Ureter (tissue), 1 donor: ENCODE results near the gene TNFRSF25. TPM values are rescaled to one million over a fixed set of nuclear protein-coding genes. Genes with fewer than 3 reads are reported as not detected.
"Not testable (repeated sequence)": the region's sequence is repeated elsewhere in the genome, so short reads cannot be mapped to it uniquely, and the experiment has no call there.

Experiments used
- DNase-seq: peaks from one replicate; pipeline ENCODE4 v3.0.0-alpha.2; 2020; ENCODE audit warnings: low spot score
- total RNA-seq: library from RNA; stranded (reverse); gene quantifications from one replicate; pipeline ENCODE4 v1.2.4, GENCODE V29; 2023
- donor health status: DM: yes; HTN: yes; CAD: no.

TNFRSF25 gene
- total RNA-seq, 1 donor from 2014 or later, result 17.1 TPM

- DNase-seq, result no peak
These were observed 35.4 kb upstream of the TNFRSF25 start for GRCh38 chr1:6501279-6501813.

GRCh38 chr1:6500544-6501278 is 34.7 kb upstream of the TNFRSF25 start:
- no peak for DNase-seq

DNA sequence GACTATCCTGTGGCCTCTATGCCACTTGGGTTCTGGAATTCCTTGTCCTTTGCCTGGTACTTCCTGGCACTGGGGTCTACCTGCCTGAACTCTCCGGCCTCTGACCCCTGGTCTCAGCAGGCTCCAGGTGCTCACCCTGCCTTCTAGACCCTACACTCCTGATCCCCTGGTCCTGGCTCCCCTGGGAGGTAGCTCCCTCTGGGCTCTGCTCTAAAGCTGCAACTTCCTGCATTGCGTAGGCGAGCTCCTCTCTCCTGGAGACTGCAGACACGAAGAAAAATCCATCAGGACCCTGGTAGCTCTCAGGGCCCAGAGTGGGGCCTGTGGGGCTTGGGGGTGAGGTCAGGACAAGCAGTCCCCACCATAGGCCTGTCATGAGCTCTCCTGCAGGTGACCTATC is 33.3 kb upstream of the TNFRSF25 start:
- DNase-seq, result no peak

DNA sequence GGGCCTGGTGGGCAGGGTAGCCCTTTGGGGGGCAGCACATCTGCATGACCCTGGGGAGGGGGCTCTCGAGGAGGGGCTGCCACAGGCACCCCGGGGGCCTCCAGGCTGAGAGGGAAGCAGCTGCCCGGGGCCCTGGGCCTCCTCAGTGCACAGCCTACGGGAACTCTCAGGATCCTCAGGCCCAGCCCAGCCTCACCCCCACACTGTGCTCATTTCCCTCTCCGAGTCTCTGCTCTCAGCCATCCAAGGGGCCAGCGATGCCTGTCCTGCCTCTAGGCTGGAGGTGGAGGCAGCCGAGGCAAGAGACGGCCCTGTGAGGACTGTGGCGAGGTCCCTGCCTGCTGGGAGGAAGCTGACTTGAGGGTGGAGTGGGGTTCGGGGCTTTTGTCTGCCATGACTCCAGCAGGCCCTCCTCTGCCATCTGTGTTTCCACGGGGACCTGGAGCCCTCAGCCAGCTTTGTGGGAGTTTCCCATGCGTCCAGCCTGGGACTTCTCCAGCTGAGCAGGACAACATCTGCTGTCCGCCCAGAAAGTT is 32.7 kb upstream of the TNFRSF25 start:
- no peak for DNase-seq

DNA sequence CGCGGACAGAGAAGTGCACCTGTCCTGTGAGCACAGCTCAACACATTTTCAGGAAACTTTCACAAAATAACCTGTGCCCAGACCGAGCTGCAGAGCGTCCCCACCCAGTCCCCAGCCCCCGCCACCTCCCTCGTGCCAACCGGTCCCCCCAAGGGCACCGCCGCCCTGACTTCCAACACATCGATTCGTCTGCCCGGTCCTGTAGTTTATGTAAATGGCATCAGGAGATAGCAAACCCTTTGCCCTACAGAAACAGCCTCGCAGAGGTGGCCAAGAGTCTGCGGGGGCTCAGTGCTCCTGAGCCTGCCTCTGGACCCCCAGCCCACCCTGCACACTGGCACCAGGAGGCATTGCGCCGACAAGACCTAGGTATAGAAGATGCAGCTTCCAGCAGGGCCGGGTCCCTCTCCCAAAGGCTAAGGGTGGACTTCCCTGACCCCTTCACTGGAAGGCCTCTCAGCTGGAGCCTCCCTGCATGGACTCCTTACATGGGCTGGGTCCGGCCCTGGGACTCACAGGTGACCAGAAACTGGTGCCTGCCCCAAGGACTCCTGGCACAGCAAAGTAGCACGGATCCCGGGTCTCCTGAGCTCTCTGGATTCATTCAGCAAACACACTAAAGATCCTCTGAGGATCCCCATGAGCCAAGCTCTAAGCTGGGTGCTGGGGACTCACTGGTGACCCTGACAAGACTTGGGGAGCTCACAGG is 32.0 kb upstream of the TNFRSF25 start:
- no peak for DNase-seq

DNA sequence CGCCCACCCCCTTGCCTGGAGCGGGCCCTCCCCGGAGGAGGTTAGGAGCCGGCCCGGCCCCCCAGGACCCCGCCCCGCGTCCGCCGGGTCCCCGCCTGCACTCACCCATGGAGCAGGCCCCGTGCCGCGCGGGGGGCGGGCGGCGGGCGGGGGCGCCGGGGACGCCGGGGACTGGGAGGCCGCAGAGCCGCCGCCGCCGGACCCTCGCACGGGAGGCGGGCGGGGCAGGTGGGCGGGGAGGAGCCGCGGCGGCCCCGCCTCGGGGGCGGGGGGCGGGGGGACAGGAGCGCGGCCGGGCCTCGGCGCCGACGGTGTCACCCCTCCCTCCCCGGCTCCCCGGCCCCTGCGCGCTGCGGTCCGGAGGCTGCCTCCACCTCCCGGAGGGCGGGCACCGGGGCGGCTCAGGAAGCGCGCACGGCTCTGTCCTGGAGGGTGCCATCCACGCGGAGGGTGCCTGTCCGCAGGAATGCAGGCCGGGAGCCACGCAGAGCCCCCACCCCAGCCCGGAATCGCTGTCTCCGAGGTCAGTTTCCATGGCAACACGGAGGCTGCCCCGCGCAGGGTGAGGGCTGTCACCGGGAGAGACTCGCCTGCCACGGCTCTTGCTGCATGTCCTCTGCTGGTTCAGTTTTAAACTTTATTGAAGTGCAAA is 31.4 kb upstream of the TNFRSF25 start:
- no peak for DNase-seq

- DNase-seq, result no peak
These were observed 30.9 kb upstream of the TNFRSF25 start for GRCh38 chr1:6496890-6497214.

DNA sequence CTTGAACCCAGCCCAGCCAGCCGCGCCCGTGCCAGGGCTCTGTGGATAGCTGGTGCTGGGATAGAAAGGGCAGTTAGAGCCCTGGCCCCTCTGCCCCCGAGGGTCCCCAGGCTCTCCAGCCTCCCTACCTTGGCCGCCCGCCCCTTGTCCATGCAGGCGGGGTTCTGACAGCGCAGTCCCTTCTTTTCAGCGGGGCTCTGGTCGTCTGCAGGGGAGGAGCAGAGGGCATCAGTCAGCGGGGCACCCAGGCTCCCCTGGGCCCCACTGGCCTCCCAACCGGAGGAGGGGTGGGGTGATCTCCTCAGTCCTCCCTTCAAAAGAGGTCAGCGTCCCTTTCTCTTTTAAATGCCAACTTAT is 30.4 kb upstream of the TNFRSF25 start:
- no peak for DNase-seq

DNA sequence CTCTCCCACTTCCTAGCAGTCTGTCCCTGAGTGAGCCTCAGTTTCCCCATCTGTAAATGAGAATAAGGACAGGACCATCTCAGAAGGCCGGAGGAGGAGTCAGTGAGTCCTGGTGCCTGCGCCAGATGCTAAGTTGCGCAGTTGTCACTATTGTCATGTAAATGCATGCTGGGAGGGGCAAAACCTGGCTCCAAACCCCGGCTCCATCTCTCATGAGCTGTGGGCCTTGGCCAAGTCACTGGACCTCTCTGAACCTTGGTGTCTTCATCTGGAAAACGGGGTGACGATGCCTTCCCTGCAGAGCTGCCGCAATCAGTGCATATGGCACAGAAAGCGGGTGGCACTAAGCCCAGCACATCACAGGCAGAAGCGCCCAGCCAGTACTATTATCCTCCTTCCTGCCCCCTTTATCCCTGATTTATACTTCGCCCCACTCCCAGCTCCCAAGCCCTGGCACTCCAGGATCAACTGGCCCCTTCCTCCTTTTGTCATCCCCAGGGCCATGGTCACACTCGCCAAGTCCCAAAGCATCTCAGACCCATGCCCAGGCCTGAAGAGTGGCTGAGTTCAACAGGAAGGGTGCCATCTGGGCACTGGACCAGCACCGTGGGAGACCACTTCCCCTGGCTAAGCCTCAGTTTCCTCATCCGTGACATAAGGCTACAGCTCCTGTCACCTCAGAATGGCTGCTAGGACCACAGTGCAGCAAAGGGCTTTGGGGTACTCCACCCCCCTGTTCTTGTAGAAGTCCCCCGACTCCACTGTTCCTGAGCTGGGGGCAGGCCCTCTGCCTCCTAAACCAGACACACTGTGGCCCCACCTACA is 29.8 kb upstream of the TNFRSF25 start:
- DNase-seq, result no peak

- no peak for DNase-seq
These were observed 29.1 kb upstream of the TNFRSF25 start for GRCh38 chr1:6495041-6495441.

DNA sequence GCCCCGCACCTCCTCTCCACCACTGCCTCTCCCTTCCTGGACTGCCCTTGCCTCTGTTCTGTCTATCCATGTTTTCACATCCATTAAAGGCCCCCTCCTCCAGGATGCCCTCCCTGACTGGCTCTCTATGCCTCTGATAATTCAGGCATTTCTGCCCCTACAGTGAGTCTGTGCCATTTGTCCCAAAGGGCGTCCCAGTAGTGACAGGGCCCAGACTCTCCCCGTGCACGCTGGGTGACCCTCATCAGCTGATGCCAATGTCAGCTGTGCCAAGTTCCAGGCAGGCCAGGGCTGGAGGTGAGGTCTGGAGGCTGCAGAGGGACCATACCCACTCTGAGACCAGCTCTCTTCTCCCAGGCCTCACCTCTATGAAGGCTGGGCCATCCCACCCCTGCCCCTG is 28.7 kb upstream of the TNFRSF25 start:
- no peak for DNase-seq

- not testable (repeated sequence) for DNase-seq
These were observed 27.9 kb upstream of the TNFRSF25 start for GRCh38 chr1:6493834-6494223.

DNA sequence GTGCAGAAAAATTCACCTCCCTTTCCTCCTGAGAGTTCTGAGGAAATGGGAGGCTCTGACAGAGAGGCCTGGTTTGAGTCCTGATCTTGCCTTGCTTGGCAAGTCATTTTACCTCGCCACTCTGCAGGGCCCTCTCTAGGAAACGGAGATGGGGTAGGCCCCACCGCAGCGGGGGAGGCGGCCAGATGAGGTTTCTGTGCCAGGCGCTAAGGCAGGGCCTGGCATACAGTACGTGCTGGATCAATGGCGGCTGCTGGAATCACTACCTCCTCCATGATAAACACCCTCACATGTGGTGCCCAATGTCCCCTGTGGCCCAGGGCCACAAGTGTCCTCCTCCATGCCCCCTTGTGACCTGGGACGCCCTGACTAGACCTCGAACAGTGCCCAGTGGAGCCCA is 26.0 kb upstream of the TNFRSF25 start:
- no peak for DNase-seq

DNA sequence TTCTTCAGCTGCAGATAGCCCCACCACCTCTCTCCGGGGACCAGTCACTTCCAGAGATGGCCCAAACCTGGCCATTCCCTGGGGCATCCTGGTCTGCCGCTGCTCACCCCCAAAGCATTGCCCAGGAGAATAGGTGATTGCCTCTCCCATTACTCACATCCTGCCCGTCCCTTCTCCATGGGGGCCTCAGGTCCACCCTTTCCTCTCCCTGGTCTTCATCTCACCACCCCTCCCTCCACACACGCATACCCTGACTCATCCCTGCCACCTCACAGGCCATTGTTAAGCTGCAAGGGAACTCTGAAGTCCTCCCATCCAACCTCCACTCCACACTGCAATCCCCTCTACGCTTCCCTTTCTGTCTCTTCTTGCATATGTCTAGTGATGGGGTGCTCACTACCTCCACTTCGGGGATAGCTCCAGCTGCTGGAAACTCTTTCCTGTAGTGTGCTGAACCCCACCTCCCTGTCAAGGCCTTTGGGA is 25.5 kb upstream of the TNFRSF25 start, which contains the start of gene PLEKHG5:
Gene PLEKHG5 (minus strand): TSS at position 188 of the 483 bp plus-strand sequence. CDS start 14,096 bp downstream, outside the sequence.
- DNase-seq, result no peak

DNA sequence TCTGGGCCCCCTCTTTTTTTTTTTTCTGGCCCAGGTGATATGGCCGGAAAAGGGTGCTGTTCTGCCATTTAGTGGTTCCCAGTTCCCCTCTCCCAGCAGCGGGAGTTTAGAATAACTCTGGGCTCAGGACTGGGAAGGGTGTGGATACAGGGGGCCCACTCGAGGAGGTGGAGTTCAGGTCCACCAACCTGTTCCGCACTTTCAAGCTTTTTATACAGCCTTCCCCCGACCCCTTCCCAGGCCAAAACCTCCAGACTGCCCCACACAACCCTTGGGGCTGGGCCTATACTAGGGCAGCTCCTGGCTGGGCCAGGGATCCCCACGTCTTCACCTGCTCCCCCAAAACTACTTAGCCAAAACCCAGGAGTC is 25.1 kb upstream of the TNFRSF25 start:
- DNase-seq, result no peak

- peak; percentile 72 for DNase-seq
These were observed 24.5 kb upstream of the TNFRSF25 start for GRCh38 chr1:6490181-6491080.

DNA sequence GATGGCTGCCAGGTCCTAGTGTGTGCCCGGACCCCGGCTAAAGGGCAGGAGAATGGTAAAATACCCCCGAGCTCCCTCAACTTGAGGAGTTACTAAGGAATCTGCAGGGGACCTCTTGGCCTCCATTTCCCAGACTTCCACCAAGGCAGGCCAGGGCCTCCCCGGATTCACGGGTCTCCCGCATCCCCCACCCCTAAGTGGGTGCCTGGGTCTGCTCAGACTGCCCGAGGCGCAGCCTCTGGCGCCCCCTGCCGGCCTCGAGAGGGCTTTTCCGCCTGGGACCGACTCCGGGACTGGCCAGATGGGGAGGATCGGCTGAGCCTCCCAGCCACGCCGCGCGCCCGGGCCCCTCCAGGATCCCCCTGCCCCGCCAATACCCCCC is 23.8 kb upstream of the TNFRSF25 start:
- DNase-seq, result peak; percentile 67

- no peak for DNase-seq
These were observed 23.4 kb upstream of the TNFRSF25 start for GRCh38 chr1:6489383-6489765.

DNA sequence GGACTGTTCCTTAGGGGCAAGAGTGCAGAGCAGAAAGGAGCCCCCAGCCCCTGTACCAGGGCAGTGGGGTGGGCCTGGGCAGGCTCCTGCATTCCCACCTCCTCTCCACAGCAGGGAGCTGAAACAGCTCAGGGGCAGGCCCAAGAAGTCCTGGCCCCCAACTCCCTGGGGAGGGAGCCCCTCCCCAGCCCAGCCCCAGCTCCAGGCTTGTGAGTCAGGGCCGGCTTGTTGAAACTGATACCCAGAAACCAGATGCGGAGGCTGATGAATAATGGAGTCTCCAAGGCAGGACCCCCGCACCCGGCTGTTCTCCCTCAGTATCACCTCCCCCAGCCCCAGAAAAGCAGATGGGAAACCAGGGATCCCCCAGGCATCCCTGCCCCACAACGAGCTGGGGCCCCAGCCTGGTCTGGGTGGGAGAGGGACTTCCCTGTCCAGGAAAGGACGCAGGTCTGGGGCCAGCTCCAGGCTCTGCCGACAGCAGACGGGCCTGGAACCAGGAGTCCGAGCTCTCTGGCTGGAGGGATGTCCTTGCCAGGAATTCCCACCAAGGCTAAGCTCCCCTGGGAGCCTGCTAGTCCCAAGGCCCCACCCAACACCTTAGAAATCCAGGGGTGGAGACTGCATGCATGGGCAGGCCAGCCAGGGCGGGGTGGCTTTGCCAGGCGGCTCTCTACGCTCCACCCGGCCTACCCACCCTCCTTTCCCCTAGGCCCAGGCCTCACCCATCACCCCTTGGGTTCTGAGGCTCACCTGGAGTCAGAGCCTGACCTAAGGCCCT is 22.8 kb upstream of the TNFRSF25 start:
- peak; percentile 73 for DNase-seq
